Subcutaneous adipose tissue (tissue), 4 donors: ENCODE results near the gene CNNM4. TPM values are rescaled to one million over a fixed set of nuclear protein-coding genes. Genes with fewer than 3 reads are reported as not detected.

Experiments used
- total RNA-seq, 4 donors: library from RNA; depleted of rRNA; stranded (reverse); fragments of >200 nt; gene quantifications; one replicate each; pipeline ENCODE4 v1.1.0, GENCODE V29; 2016
- TF ChIP-seq, protein P1 (sequence below): fragments of 450-650 bp; IDR thresholded peaks from one replicate; pipeline ENCODE4 v1.5.1; 2016; ENCODE audit warnings: low read depth, mild to moderate bottlenecking, control low read depth, antibody characterized with exemption, moderate library complexity

Gene CNNM4
- total RNA-seq, 4 donors from 2014 or later = 2.0 to 3.7 (median 2.7) TPM

DNA sequence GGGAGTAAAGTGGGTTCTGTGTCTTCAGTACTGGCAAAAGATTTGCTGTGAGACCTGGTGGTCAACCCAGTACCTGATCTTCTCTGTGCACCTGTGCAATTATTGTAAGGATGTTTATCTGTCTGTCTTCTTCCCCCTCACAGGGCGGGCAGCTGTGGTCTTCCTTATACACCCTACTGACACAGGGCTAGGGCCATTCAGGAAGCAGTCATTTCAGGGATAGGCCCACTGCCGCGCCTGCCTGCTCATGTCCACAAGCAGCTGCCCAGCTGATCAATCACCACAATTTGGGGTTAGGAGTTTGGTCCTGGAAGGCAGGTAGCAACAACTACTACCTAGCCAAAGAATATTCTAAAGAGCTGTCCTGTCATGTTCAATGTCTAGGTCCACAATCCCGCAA is 1.2 kb upstream of the CNNM4 start:
- TF ChIP-seq, protein P1, sequence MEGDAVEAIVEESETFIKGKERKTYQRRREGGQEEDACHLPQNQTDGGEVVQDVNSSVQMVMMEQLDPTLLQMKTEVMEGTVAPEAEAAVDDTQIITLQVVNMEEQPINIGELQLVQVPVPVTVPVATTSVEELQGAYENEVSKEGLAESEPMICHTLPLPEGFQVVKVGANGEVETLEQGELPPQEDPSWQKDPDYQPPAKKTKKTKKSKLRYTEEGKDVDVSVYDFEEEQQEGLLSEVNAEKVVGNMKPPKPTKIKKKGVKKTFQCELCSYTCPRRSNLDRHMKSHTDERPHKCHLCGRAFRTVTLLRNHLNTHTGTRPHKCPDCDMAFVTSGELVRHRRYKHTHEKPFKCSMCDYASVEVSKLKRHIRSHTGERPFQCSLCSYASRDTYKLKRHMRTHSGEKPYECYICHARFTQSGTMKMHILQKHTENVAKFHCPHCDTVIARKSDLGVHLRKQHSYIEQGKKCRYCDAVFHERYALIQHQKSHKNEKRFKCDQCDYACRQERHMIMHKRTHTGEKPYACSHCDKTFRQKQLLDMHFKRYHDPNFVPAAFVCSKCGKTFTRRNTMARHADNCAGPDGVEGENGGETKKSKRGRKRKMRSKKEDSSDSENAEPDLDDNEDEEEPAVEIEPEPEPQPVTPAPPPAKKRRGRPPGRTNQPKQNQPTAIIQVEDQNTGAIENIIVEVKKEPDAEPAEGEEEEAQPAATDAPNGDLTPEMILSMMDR = no peak

GRCh38 chr2:96760986-96761832 is 507 bp downstream of the CNNM4 start:
- TF ChIP-seq, protein P1 = no peak

DNA sequence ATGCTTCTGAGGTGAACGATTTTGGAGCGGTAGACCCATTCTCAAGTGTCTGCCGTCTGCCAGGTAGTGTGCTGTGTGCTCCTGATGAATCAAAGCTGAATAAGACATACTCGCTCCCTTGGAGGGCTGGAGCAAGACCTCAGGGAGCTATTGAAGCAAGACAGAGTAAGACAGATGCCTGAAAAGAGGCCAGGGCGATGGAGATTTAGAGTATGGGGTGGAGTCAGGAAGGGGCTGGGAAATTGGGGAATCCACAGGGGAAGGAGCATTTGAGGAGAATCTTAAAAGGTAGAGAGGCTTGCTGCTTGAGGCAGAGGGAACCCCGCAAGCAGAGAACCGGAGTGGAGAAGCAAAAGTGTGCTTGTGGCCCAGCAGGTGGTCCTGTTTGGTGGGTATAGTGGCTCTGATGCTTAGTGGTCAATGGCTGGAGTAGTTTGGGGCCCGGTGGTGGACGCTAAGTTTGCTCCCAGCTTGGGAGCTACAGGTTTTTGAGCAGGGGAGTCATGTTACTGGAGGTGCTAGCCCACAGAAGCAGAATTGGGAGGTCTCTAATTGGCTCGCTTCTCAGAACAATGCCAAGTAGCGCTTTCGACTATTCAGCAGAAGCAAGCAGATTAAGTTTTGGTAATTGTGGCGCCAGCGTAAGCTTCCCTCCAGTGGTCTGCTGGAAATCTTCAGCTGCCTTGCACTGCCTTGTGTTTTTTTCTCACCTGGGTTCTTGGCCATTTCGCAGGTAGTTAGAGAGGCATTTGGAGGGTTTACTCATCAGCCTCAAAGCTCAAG is 2.0 kb downstream of the CNNM4 start:
- TF ChIP-seq, protein P1 = no peak

GRCh38 chr2:96763511-96764252 is 3.0 kb downstream of the CNNM4 start:
- TF ChIP-seq, protein P1 = no peak

GRCh38 chr2:96764253-96764637 is 3.5 kb downstream of the CNNM4 start:
- TF ChIP-seq, protein P1 = no peak

DNA sequence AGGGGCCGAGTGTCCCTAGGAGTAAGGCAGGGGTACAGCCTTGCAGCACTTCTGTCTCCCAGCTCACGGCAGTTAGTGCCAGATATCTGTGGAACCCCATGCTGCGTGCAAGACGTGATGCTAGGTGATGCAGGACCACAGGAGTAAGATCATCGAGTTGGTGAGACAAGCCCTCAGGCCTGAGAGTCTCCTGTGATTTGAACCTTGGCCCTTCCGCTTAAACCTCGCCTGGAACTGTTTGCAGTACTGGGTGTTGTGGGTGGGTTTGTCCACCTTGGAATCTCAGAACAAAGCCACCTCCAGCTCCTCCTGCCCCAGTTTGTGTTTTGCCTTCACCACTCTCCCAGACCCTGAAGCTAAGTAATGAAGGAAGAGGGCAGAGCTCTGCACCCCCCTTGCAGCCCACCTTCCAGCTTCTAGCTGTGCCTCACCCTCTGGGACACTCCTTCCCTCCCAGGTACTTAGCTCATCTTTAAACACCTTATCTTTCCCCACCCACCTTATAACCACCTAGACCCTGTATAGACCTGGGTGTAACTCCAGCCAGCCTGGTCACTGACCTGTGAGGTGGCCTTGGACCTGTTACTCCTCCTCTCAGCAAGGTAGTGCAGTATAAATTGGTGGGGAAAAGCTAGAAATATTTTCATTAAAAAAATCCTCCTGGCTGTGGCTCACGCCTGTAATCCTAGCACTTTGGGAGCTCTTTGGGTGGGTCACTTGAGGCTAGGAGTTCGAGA is 6.6 kb downstream of the CNNM4 start:
- TF ChIP-seq, protein P1 = no peak
